ENCODE results near the gene SFMBT1. TPM values are rescaled to one million over a fixed set of nuclear protein-coding genes. Genes with fewer than 3 reads are reported as not detected.

The SFMBT1 gene
- total RNA-seq, 1 donor from 2014 or later, result 5.5 TPM

DNA sequence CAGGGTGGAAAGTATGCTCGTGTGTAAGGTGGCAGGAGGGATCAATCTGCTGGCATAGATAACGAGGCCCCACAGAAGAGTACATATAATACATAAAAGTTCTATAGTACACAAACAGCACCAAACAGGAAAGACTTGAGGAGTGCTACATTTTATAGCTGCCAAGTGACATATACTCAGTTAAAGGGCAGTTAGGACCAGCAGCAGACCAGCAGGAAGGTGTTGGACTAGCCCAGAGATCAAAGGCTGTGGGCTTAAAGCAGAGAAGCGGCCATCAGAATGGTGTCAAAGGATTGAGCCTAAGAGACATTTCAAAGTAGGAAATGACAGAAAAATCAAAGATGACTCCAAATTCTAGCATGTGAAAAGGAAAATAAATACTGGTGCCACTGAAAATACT lies 34.5 kb downstream of the SFMBT1 start:
- Histone ChIP-seq H3K4me2 (ENCODE audit: low read length) (no peak overlapping the region), H4K20me1 (ENCODE audit: insufficient read depth, low read length) (no peaks in the 10 kb centered on the region), H3K79me2 (ENCODE audit: insufficient read depth, low read length) (no peaks in the 10 kb centered on the region), H3K36me3 (ENCODE audit: insufficient read depth, low read length) (no peaks in the 10 kb centered on the region), H3K4me1 (ENCODE audit: insufficient read depth, low read length) (peaks cover 4% of the 10 kb centered on the region), H3K27me3 (ENCODE audit: insufficient read depth, low read length) (no peaks in the 10 kb centered on the region), H3K4me3 (ENCODE audit: insufficient read depth, low read depth, low read length) (no peak overlapping the region), H3K9me3 (ENCODE audit: insufficient read depth, low read depth, low read length) (no peaks in the 10 kb centered on the region), H3K27ac (ENCODE audit: low read depth, low read length) (no peak overlapping the region), H3K9ac (ENCODE audit: low read length) (no peak overlapping the region), H2AFZ (ENCODE audit: low read depth, low read length) (no peak overlapping the region)
- DNase-seq (ENCODE audit: low read depth) (no peak), FAIRE-seq (no peak)
- Mint-ChIP-seq H3K4me1 (ENCODE audit: low read depth, unreplicated experiment) (peaks cover 3% of the 10 kb centered on the region), H3K27ac (ENCODE audit: unreplicated experiment) (no peak overlapping the region), H3K4me3 (ENCODE audit: unreplicated experiment) (no peak overlapping the region), H3K9me3 (ENCODE audit: unreplicated experiment) (no peaks in the 10 kb centered on the region), H3K27me3 (ENCODE audit: low read depth, unreplicated experiment) (no peaks in the 10 kb centered on the region), H3K36me3 (ENCODE audit: low read depth, unreplicated experiment) (no peaks in the 10 kb centered on the region)
- no peak for TF ChIP-seq EZH2 (IDR thresholded peaks at IDR 0.05; ENCODE audit: insufficient read depth, low read length)
- TF ChIP-seq, protein P1, sequence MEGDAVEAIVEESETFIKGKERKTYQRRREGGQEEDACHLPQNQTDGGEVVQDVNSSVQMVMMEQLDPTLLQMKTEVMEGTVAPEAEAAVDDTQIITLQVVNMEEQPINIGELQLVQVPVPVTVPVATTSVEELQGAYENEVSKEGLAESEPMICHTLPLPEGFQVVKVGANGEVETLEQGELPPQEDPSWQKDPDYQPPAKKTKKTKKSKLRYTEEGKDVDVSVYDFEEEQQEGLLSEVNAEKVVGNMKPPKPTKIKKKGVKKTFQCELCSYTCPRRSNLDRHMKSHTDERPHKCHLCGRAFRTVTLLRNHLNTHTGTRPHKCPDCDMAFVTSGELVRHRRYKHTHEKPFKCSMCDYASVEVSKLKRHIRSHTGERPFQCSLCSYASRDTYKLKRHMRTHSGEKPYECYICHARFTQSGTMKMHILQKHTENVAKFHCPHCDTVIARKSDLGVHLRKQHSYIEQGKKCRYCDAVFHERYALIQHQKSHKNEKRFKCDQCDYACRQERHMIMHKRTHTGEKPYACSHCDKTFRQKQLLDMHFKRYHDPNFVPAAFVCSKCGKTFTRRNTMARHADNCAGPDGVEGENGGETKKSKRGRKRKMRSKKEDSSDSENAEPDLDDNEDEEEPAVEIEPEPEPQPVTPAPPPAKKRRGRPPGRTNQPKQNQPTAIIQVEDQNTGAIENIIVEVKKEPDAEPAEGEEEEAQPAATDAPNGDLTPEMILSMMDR (IDR thresholded peaks at IDR 0.05; ENCODE audit: insufficient read depth, low read depth, low read length), result no peak

DNA sequence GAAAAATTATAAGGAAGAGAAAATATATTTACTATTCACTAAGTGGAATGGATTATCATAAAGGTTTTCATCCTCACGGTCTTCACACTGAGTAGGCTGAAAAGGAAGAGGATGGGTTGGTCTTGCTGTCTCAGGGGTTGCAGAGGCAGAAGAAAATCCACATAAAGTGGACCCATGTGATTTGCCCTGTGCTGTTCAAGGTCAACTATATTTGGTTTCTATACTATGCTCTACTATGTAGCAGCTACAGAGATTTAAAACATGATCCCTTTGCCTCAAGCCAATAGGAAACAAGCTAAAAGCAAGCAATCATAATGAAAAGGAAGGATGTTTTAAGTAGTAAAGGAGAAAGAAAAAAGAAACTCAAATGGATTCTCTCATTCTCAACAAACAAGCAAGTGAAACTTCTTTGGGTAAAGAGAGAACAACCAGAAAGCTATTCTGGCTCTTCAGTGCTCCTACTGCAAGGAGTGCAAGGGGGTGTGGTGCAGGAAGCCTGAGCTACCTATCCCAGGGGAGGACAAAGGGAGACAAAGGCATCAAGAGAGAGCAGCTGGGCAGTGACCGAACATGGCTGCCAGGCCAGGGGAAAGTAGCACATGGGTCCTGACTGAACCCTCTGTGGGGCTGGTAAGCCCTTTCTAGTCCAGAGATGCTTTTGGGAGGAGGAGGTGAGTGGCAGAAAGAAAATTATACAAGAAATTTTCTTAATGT lies 35.9 kb downstream of the SFMBT1 start:
- no peak overlapping the region for H3K9ac ChIP-seq (ENCODE audit: low read length)
- H3K36me3 ChIP-seq (ENCODE audit: insufficient read depth, low read length), result no peaks in the 10 kb centered on the region
- H3K27ac ChIP-seq (ENCODE audit: low read depth, low read length), result no peak overlapping the region
- H3K9me3 ChIP-seq (ENCODE audit: insufficient read depth, low read depth, low read length), result no peaks in the 10 kb centered on the region
- H3K4me2 ChIP-seq (ENCODE audit: low read length), result no peak overlapping the region
- DNase-seq (ENCODE audit: low read depth) (no peak), FAIRE-seq (no peak)
- H3K27me3 ChIP-seq (ENCODE audit: insufficient read depth, low read length), result no peaks in the 10 kb centered on the region
- no peak overlapping the region for H3K4me3 ChIP-seq (ENCODE audit: insufficient read depth, low read depth, low read length)
- TF ChIP-seq, protein P1 (IDR thresholded peaks at IDR 0.05; ENCODE audit: insufficient read depth, low read depth, low read length), result no peak
- TF ChIP-seq EZH2 (IDR thresholded peaks at IDR 0.05; ENCODE audit: insufficient read depth, low read length), result no peak
- no peaks in the 10 kb centered on the region for H3K9me3 Mint-ChIP-seq (ENCODE audit: unreplicated experiment)
- H3K27me3 Mint-ChIP-seq (ENCODE audit: low read depth, unreplicated experiment), result no peaks in the 10 kb centered on the region
- H3K4me1 Mint-ChIP-seq (ENCODE audit: low read depth, unreplicated experiment), result no peaks in the 10 kb centered on the region
- no peak overlapping the region for H3K27ac Mint-ChIP-seq (ENCODE audit: unreplicated experiment)
- no peak overlapping the region for H2AFZ ChIP-seq (ENCODE audit: low read depth, low read length)
- no peaks in the 10 kb centered on the region for H4K20me1 ChIP-seq (ENCODE audit: insufficient read depth, low read length)
- H3K4me3 Mint-ChIP-seq (ENCODE audit: unreplicated experiment), result no peak overlapping the region
- H3K79me2 ChIP-seq (ENCODE audit: insufficient read depth, low read length), result no peaks in the 10 kb centered on the region
- H3K36me3 Mint-ChIP-seq (ENCODE audit: low read depth, unreplicated experiment), result no peaks in the 10 kb centered on the region
- H3K4me1 ChIP-seq (ENCODE audit: insufficient read depth, low read length), result no peaks in the 10 kb centered on the region

DNA sequence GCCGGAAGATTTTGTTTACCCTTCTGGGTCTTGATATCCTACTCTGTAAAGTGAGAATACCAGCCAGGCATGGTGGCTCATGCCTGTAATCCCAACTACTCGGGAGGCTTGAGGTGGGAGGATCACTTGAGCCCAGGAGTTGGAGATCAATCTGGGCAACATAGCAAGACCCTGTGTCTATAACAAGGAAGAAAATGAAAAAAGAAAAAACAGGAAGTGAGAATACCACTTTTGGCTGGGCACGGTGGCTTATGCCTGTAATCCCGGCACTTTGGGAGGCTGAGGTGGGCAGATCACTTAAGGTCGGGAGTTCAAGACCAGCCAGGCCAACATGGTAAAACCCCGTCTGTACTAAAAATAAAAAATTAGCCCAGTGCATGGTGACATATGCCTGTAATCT lies 36.9 kb downstream of the SFMBT1 start:
- Histone ChIP-seq H3K27ac (ENCODE audit: low read depth, low read length) (no peak overlapping the region), H3K9me3 (ENCODE audit: insufficient read depth, low read depth, low read length) (no peaks in the 10 kb centered on the region), H2AFZ (ENCODE audit: low read depth, low read length) (no peak overlapping the region), H3K79me2 (ENCODE audit: insufficient read depth, low read length) (no peaks in the 10 kb centered on the region), H3K4me3 (ENCODE audit: insufficient read depth, low read depth, low read length) (no peak overlapping the region), H3K4me1 (ENCODE audit: insufficient read depth, low read length) (no peaks in the 10 kb centered on the region), H3K36me3 (ENCODE audit: insufficient read depth, low read length) (no peaks in the 10 kb centered on the region), H3K4me2 (ENCODE audit: low read length) (no peak overlapping the region), H3K27me3 (ENCODE audit: insufficient read depth, low read length) (no peaks in the 10 kb centered on the region), H4K20me1 (ENCODE audit: insufficient read depth, low read length) (no peaks in the 10 kb centered on the region), H3K9ac (ENCODE audit: low read length) (no peak overlapping the region)
- no peaks in the 10 kb centered on the region for H3K27me3 Mint-ChIP-seq (ENCODE audit: low read depth, unreplicated experiment)
- FAIRE-seq (no peak), DNase-seq (ENCODE audit: low read depth) (no peak)
- no peaks in the 10 kb centered on the region for H3K36me3 Mint-ChIP-seq (ENCODE audit: low read depth, unreplicated experiment)
- no peak overlapping the region for H3K4me3 Mint-ChIP-seq (ENCODE audit: unreplicated experiment)
- no peak for TF ChIP-seq EZH2 (IDR thresholded peaks at IDR 0.05; ENCODE audit: insufficient read depth, low read length)
- no peaks in the 10 kb centered on the region for H3K4me1 Mint-ChIP-seq (ENCODE audit: low read depth, unreplicated experiment)
- H3K9me3 Mint-ChIP-seq (ENCODE audit: unreplicated experiment), result no peaks in the 10 kb centered on the region
- H3K27ac Mint-ChIP-seq (ENCODE audit: unreplicated experiment), result no peak overlapping the region
